ENCODE results near the gene P2RX5. TPM values are rescaled to one million over a fixed set of nuclear protein-coding genes. Genes with fewer than 3 reads are reported as not detected.

The P2RX5 gene
- total and polyA plus RNA-seq, 2 donors from 2014 or later, result 8.4 TPM; not detected in 1

DNA sequence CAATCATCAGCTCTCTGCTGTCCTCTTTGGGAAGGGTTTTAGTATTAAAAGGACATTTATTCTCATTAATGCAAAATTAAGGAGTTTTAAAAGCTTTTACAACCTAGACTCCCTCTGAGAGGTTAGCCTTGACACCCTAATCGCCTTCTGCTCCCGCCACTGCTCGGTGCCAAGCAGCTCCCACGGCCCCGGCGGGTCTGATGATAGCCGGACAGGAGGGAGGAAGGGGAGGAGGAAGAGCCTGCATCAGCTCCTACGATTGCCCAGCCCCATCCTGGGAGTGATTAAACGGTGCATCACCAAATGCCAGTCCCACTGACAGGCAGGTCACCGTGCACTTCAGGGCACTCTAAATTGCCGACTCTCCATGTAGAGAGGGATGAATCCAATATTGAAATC is 68.2 kb downstream of the P2RX5 start:
- FAIRE-seq, result no peak
- H3K4me1 ChIP-seq (ENCODE audit: control insufficient read depth in 2 of 3, insufficient read depth in 2 of 3, low read depth in 1 of 3, low read length in 3 of 3), result no peaks in the 10 kb centered on the region
- intact Hi-C loops (cut with DNase I), result no loop called here
- H3K27me3 ChIP-seq (ENCODE audit: control insufficient read depth, insufficient read depth, low read length), result no peaks in the 10 kb centered on the region
- H3K4me3 ChIP-seq (ENCODE audit: low read length in 3 of 3), result no peak overlapping the region
- TF ChIP-seq, protein P1, sequence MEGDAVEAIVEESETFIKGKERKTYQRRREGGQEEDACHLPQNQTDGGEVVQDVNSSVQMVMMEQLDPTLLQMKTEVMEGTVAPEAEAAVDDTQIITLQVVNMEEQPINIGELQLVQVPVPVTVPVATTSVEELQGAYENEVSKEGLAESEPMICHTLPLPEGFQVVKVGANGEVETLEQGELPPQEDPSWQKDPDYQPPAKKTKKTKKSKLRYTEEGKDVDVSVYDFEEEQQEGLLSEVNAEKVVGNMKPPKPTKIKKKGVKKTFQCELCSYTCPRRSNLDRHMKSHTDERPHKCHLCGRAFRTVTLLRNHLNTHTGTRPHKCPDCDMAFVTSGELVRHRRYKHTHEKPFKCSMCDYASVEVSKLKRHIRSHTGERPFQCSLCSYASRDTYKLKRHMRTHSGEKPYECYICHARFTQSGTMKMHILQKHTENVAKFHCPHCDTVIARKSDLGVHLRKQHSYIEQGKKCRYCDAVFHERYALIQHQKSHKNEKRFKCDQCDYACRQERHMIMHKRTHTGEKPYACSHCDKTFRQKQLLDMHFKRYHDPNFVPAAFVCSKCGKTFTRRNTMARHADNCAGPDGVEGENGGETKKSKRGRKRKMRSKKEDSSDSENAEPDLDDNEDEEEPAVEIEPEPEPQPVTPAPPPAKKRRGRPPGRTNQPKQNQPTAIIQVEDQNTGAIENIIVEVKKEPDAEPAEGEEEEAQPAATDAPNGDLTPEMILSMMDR (IDR thresholded peaks at IDR 0.05; ENCODE audit: borderline replicate concordance, extremely low read depth, insufficient read depth), result no peak
- H3K27ac ChIP-seq (ENCODE audit: low read depth in 2 of 2, low read length in 2 of 2), result no peak overlapping the region
- no peak for DNase-seq
- H3K9ac ChIP-seq (ENCODE audit: low read length in 3 of 3), result no peak overlapping the region
- H3K9me3 ChIP-seq (ENCODE audit: control insufficient read depth in 2 of 3, insufficient read depth in 1 of 3, low read length in 3 of 3), result no peaks in the 10 kb centered on the region
- peaks cover 2 to 35% (median 30%) of the 10 kb centered on the region in 3 donors for H3K36me3 ChIP-seq (ENCODE audit: control insufficient read depth in 2 of 3, insufficient read depth in 3 of 3, low read length in 3 of 3)

DNA sequence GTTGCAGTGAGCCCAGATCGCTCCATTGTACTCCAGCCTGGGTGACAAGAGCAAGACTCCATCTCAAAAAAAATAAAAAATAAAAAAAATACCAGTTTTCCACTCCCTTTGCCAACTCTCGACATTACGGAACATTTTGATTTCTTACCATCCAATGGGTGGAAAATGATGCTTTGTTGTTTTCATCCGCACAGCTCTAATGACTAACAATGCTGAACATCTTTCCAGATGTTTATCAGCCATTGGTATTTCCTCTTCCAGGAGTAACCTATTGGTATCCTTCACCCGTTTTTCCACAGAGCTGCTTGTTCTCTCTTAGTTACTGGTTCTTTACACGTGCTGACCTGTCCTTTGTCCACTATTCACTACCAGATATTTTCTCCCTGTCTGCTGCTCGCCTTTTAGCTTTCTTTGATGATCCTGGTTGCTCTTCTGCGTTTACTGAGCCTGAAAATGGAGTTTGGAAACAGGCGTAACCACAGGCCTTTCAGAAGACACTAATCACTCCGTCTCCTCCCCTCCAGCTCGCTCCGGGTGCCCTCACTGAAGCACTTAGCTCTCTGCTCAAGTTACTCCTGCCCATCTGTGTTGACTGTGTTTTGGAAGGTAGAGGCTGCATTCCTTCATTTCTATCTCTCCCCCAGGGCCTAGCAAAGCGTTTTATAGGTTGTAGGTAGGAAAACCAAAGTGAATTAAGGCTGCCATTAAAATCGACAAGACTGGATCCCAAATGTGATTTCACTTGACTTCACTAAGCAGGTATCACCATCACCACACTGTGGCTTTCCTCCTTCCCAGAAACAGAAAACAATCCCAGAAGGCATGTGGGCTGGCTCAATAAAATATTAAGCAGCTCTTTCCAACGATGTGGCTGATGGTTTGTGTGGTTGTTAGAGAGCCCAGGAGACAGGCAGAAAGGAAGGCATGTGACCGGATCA is 68.9 kb downstream of the P2RX5 start:
- DNase-seq (peak in 2 of 5 donors; percentile 12 to 17), FAIRE-seq (no peak)
- no peak overlapping the region for H3K9ac ChIP-seq (ENCODE audit: low read length in 3 of 3)
- no peaks in the 10 kb centered on the region for H3K9me3 ChIP-seq (ENCODE audit: control insufficient read depth in 2 of 3, insufficient read depth in 1 of 3, low read length in 3 of 3)
- no peak overlapping the region for H3K27ac ChIP-seq (ENCODE audit: low read depth in 2 of 2, low read length in 2 of 2)
- H3K4me3 ChIP-seq (ENCODE audit: low read length in 3 of 3), result no peak overlapping the region
- H3K4me1 ChIP-seq (ENCODE audit: control insufficient read depth in 2 of 3, insufficient read depth in 2 of 3, low read depth in 1 of 3, low read length in 3 of 3), result no peaks in the 10 kb centered on the region
- TF ChIP-seq, protein P1 (IDR thresholded peaks at IDR 0.05; ENCODE audit: borderline replicate concordance, extremely low read depth, insufficient read depth), result no peak
- no peaks in the 10 kb centered on the region for H3K27me3 ChIP-seq (ENCODE audit: control insufficient read depth, insufficient read depth, low read length)
- intact Hi-C loops (cut with DNase I), result no loop called here
- peaks cover 2 to 39% (median 31%) of the 10 kb centered on the region in 3 donors for H3K36me3 ChIP-seq (ENCODE audit: control insufficient read depth in 2 of 3, insufficient read depth in 3 of 3, low read length in 3 of 3)

Other genes starting within 250 kb of the P2RX5 start
- gene SPATA22, start 224.3 kb downstream of the P2RX5 start, total RNA-seq, result 0.31 TPM
- gene SPATA22, start 224.3 kb downstream of the P2RX5 start, polyA plus RNA-seq (ENCODE audit: insufficient read depth, low read depth, low replicate concordance), result not detected
- gene ASPA, start 220.2 kb downstream of the P2RX5 start, total RNA-seq, result 5.1 TPM
- 24.2 TPM for gene ASPA, start 220.2 kb downstream of the P2RX5 start, polyA plus RNA-seq (ENCODE audit: insufficient read depth, low read depth, low replicate concordance)
- 1.2 TPM for gene TRPV3, start 138.3 kb downstream of the P2RX5 start, total RNA-seq
- gene TRPV3, start 138.3 kb downstream of the P2RX5 start, polyA plus RNA-seq (ENCODE audit: insufficient read depth, low read depth, low replicate concordance), result 0.13 TPM
- gene TRPV1, start 86.7 kb downstream of the P2RX5 start, total RNA-seq, result 4.2 TPM
- gene TRPV1, start 86.7 kb downstream of the P2RX5 start, polyA plus RNA-seq (ENCODE audit: insufficient read depth, low read depth, low replicate concordance), result 4.7 TPM
- gene SHPK, start 59.9 kb downstream of the P2RX5 start, total RNA-seq, result 17.5 TPM
- gene SHPK, start 59.9 kb downstream of the P2RX5 start, polyA plus RNA-seq (ENCODE audit: insufficient read depth, low read depth, low replicate concordance), result 9.2 TPM
- 15.7 TPM for gene CTNS, start 59.4 kb downstream of the P2RX5 start, total RNA-seq
- 11.9 TPM for gene CTNS, start 59.4 kb downstream of the P2RX5 start, polyA plus RNA-seq (ENCODE audit: insufficient read depth, low read depth, low replicate concordance)
- gene TAX1BP3, start 27.6 kb downstream of the P2RX5 start, total RNA-seq, result 158 TPM
- gene TAX1BP3, start 27.6 kb downstream of the P2RX5 start, polyA plus RNA-seq (ENCODE audit: insufficient read depth, low read depth, low replicate concordance), result 128 TPM
- 25.6 TPM for gene EMC6, start 27.3 kb downstream of the P2RX5 start, total RNA-seq
- gene EMC6, start 27.3 kb downstream of the P2RX5 start, polyA plus RNA-seq (ENCODE audit: insufficient read depth, low read depth, low replicate concordance), result 77.1 TPM
- gene HASPIN, start 27.7 kb upstream of the P2RX5 start, total RNA-seq, result 0.38 TPM
- not detected for gene HASPIN, start 27.7 kb upstream of the P2RX5 start, polyA plus RNA-seq (ENCODE audit: insufficient read depth, low read depth, low replicate concordance)
- gene ITGAE, start 105.0 kb upstream of the P2RX5 start, total RNA-seq, result 16.5 TPM
- gene ITGAE, start 105.0 kb upstream of the P2RX5 start, polyA plus RNA-seq (ENCODE audit: insufficient read depth, low read depth, low replicate concordance), result 46.3 TPM
- gene NCBP3, start 150.1 kb upstream of the P2RX5 start, total RNA-seq, result 41.5 TPM
- gene NCBP3, start 150.1 kb upstream of the P2RX5 start, polyA plus RNA-seq (ENCODE audit: insufficient read depth, low read depth, low replicate concordance), result 14.5 TPM
- gene CAMKK1, start 196.9 kb upstream of the P2RX5 start, total RNA-seq, result 6.0 TPM
- 2.6 TPM for gene CAMKK1, start 196.9 kb upstream of the P2RX5 start, polyA plus RNA-seq (ENCODE audit: insufficient read depth, low read depth, low replicate concordance)
- gene P2RX1, start 220.3 kb upstream of the P2RX5 start, total RNA-seq, result 11.2 TPM
- gene P2RX1, start 220.3 kb upstream of the P2RX5 start, polyA plus RNA-seq (ENCODE audit: insufficient read depth, low read depth, low replicate concordance), result 3.1 TPM

All from kidney (tissue), 14 donors.